Subcutaneous abdominal adipose tissue (tissue), 5 donors: ENCODE data around the gene A2M.
"Not testable (repeated sequence)": the region's sequence is repeated elsewhere in the genome, so short reads cannot be mapped to it uniquely, and the experiment has no call there.

Source experiments
- H3K27ac ChIP-seq: one replicate; pipeline ENCODE4 v1.7.0; 2013; ENCODE audit warnings: low read depth, mild to moderate bottlenecking, inconsistent platforms, low read length, moderate library complexity
- H3K27me3 ChIP-seq, 5 donors: one replicate each; pipeline ENCODE4 v1.7.0; 2013; ENCODE audit warnings: low read length in 5 of 5, inconsistent platforms in 1 of 5; ENCODE audit not compliant: control insufficient read depth in 5 of 5, insufficient read depth in 4 of 5
- H3K36me3 ChIP-seq, 5 donors: one replicate each; pipeline ENCODE4 v1.7.0; 2013; ENCODE audit warnings: low read length in 5 of 5; ENCODE audit not compliant: control insufficient read depth in 5 of 5, insufficient read depth in 5 of 5
- H3K4me1 ChIP-seq, 5 donors: one replicate each; pipeline ENCODE4 v1.7.0; 2013; ENCODE audit warnings: low read length in 5 of 5, mild to moderate bottlenecking in 3 of 5, moderate library complexity in 1 of 5; ENCODE audit not compliant: control insufficient read depth in 5 of 5, insufficient read depth in 5 of 5
- H3K4me3 ChIP-seq, 5 donors: one replicate each; pipeline ENCODE4 v1.7.0; 2013; ENCODE audit warnings: low read length in 5 of 5, low read depth in 1 of 5
- H3K9ac ChIP-seq, 5 donors: one replicate each; pipeline ENCODE4 v1.7.0; 2013; ENCODE audit warnings: low read length in 5 of 5, mild to moderate bottlenecking in 4 of 5, moderate library complexity in 3 of 5
- H3K9me3 ChIP-seq, 5 donors: one replicate each; pipeline ENCODE4 v1.7.0; 2013; ENCODE audit warnings: low read length in 5 of 5; ENCODE audit not compliant: control insufficient read depth in 5 of 5
- donor health status: healthy.
- donor health status: healthy.
- donor health status: healthy.
- donor health status: healthy.
- donor health status: healthy.

The A2M gene

GRCh38 chr12:9139588-9140290, 24.0 kb upstream of the A2M start:
- not testable (repeated sequence) for H3K4me3 ChIP-seq, H3K27ac ChIP-seq, H3K27me3 ChIP-seq, H3K9ac ChIP-seq, H3K9me3 ChIP-seq, H3K36me3 ChIP-seq, H3K4me1 ChIP-seq

DNA sequence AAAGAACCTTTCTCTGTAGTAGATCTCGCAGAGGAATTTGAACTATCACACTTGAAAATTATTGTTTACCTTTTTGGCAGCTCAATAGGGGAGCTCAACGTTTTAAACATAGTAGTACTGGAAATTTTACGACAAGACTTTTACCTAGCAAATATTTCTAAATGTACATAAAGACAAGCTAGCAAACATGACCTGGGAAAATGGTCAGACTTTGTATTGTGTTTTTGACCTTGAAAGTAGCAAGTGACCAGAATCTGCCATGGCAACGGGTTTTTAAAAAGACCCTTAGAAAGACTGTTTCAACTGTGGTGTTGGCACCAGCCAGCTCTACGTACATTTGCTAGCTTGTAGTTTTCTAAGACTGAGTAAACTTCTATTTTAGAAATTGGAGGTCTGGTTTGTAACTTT, 20.2 kb upstream of the A2M start:
- Histone ChIP-seq H3K9ac (no peak overlapping the region), H3K9me3 (peaks cover 0 to 1% (median 0%) of the 10 kb centered on the region in 5 donors), H3K4me1 (no peaks in the 10 kb centered on the region), H3K4me3 (no peak overlapping the region), H3K27me3 (no peaks in the 10 kb centered on the region), H3K36me3 (no peaks in the 10 kb centered on the region), H3K27ac (no peak overlapping the region)

DNA sequence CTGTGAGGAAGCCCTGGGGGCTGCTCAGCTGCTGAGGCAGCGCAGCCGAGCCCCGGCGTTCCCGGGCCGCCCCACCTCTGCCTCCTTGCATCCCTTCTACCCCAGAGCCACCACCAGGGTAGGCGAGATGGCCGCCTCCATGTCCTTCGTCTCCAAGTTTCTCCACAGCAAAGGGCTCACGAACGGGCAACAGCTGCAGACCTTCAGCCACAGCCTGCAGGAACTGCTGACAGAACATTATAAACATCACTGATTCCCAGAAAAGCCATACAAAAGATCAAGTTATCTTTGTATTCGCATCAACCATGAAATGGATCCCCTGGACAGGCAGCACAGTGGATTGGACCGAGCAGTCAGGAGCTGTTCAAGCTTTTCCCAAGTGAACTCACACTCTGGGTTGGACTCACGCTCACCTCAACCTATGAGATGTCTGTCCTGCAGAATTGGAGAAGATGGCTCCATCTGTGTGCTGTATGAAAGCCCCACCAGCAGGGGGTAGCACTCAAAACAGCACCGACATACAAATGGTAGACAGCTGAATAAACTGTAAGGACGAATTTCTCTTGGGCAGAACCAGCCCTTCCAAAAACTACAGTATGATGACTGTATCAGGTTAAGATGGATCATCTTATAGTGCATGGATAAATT, 19.4 kb upstream of the A2M start:
- H3K36me3 ChIP-seq = no peaks in the 10 kb centered on the region
- no peak overlapping the region for H3K27ac ChIP-seq
- no peak overlapping the region for H3K4me3 ChIP-seq

GRCh38 chr12:9133216-9133916, 17.6 kb upstream of the A2M start:
- no peaks in the 10 kb centered on the region for H3K4me1 ChIP-seq
- no peak overlapping the region for H3K9ac ChIP-seq
- no peak overlapping the region for H3K27ac ChIP-seq
- peaks cover 0 to under 1% (median 0%) of the 10 kb centered on the region in 5 donors for H3K36me3 ChIP-seq
- no peaks in the 10 kb centered on the region for H3K27me3 ChIP-seq
- H3K9me3 ChIP-seq = peaks cover 0 to 3% (median 0%) of the 10 kb centered on the region in 5 donors
- H3K4me3 ChIP-seq = no peak overlapping the region

More for the DNA sequence above, 19.4 kb upstream of the A2M start:
- Histone ChIP-seq H3K9ac (no peak overlapping the region), H3K4me1 (no peaks in the 10 kb centered on the region), H3K27me3 (no peaks in the 10 kb centered on the region), H3K9me3 (peaks cover 0 to 3% (median 0%) of the 10 kb centered on the region in 5 donors)

- Histone ChIP-seq H3K4me1 (no peaks in the 10 kb centered on the region), H3K9ac (no peak overlapping the region), H3K27ac (no peak overlapping the region), H3K27me3 (no peaks in the 10 kb centered on the region), H3K4me3 (no peak overlapping the region), H3K9me3 (peaks cover 0 to 3% (median 0%) of the 10 kb centered on the region in 5 donors), H3K36me3 (peaks cover 0 to 4% (median 0%) of the 10 kb centered on the region in 5 donors)
Observed at GRCh38 chr12:9132008-9132535, 16.4 kb upstream of the A2M start.

GRCh38 chr12:9130244-9130643, 14.5 kb upstream of the A2M start:
- no peaks in the 10 kb centered on the region for H3K4me1 ChIP-seq
- H3K27ac ChIP-seq = no peak overlapping the region
- no peak overlapping the region for H3K9ac ChIP-seq
- H3K4me3 ChIP-seq = no peak overlapping the region
- no peaks in the 10 kb centered on the region for H3K27me3 ChIP-seq
- H3K36me3 ChIP-seq = peaks cover 0 to 4% (median 0%) of the 10 kb centered on the region in 5 donors
- H3K9me3 ChIP-seq = peaks cover 0 to 3% (median 0%) of the 10 kb centered on the region in 5 donors

GRCh38 chr12:9127936-9128663, 12.4 kb upstream of the A2M start:
- Histone ChIP-seq H3K9me3 (peaks cover 0 to 3% (median 0%) of the 10 kb centered on the region in 5 donors), H3K27ac (no peak overlapping the region), H3K9ac (no peak overlapping the region), H3K4me1 (peaks cover 0 to 18% (median 12%) of the 10 kb centered on the region in 5 donors), H3K27me3 (no peaks in the 10 kb centered on the region), H3K36me3 (peaks cover 0 to 4% (median 0%) of the 10 kb centered on the region in 5 donors), H3K4me3 (no peak overlapping the region)

- no peaks in the 10 kb centered on the region for H3K27me3 ChIP-seq
- H3K9me3 ChIP-seq = peaks cover 0 to 3% (median 0%) of the 10 kb centered on the region in 5 donors
- H3K4me1 ChIP-seq = peaks cover 0 to 20% (median 12%) of the 10 kb centered on the region in 5 donors
- H3K36me3 ChIP-seq = peaks cover 0 to 4% (median 0%) of the 10 kb centered on the region in 5 donors
- H3K27ac ChIP-seq = no peak overlapping the region
- H3K9ac ChIP-seq = no peak overlapping the region
- no peak overlapping the region for H3K4me3 ChIP-seq
Observed at GRCh38 chr12:9127484-9127883, 11.8 kb upstream of the A2M start.

- Histone ChIP-seq H3K27me3 (no peaks in the 10 kb centered on the region), H3K9me3 (no peaks in the 10 kb centered on the region), H3K4me1 (peaks cover 0 to 28% (median 12%) of the 10 kb centered on the region in 5 donors), H3K27ac (peak overlapping the region; percentile 39), H3K9ac (no peak overlapping the region), H3K36me3 (peaks cover 0 to 4% (median 0%) of the 10 kb centered on the region in 5 donors), H3K4me3 (peak overlapping the region in 1 of 5 donors; percentile 43)
Observed at GRCh38 chr12:9124383-9125031, 8.8 kb upstream of the A2M start.
